Measurements from ENCODE around the gene ZBED3. TPM values are rescaled to one million over a fixed set of nuclear protein-coding genes. Genes with fewer than 3 reads are reported as not detected.

ZBED3 gene
- polyA plus RNA-seq, 3 donors: 1.2 to 2.9 (median 1.5) TPM

GRCh38 chr5:77024490-77024889, 62.6 kb downstream of the ZBED3 start:
- Histone ChIP-seq H2AFZ (ENCODE audit: insufficient read depth, low read depth, low read length, poor library complexity, severe bottlenecking) (no peak overlapping the region), H3K4me2 (replicated peaks; ENCODE audit: extremely low read depth, low read length, poor library complexity, severe bottlenecking) (no peak overlapping the region), H3K79me2 (ENCODE audit: insufficient read depth, low read length) (no peaks in the 10 kb centered on the region), H3K27me3 (ENCODE audit: control insufficient read depth in 2 of 2, insufficient read depth in 2 of 2, low read length in 2 of 2) (no peaks in the 10 kb centered on the region), H3K9me3 (replicated peaks in 1 of 2; ENCODE audit: control insufficient read depth in 1 of 2, insufficient read depth in 1 of 2, low read length in 2 of 2) (peaks cover 14 to 15% of the 10 kb centered on the region in 2 donors), H3K4me1 (ENCODE audit: control insufficient read depth in 1 of 2, insufficient read depth in 2 of 2, low read length in 2 of 2) (peaks cover 8 to 9% of the 10 kb centered on the region in 2 donors), H4K20me1 (ENCODE audit: insufficient read depth, low read length) (no peaks in the 10 kb centered on the region), H3K9ac (ENCODE audit: insufficient read depth, low read length, poor library complexity, severe bottlenecking) (no peak overlapping the region), H3K36me3 (replicated peaks in 1 of 2; ENCODE audit: control insufficient read depth in 1 of 2, insufficient read depth in 2 of 2, low read length in 2 of 2) (no peaks in the 10 kb centered on the region), H3K27ac (ENCODE audit: low read depth in 1 of 2, low read length in 2 of 2) (no peak overlapping the region), H3K4me3 (replicated peaks in 1 of 3; ENCODE audit: low read depth in 2 of 3, low read length in 3 of 3) (no peak overlapping the region)
- no CpG with 5 or more reads among the region's 1 CpG for WGBS (ENCODE audit: insufficient coverage)
- TF ChIP-seq, protein P1, sequence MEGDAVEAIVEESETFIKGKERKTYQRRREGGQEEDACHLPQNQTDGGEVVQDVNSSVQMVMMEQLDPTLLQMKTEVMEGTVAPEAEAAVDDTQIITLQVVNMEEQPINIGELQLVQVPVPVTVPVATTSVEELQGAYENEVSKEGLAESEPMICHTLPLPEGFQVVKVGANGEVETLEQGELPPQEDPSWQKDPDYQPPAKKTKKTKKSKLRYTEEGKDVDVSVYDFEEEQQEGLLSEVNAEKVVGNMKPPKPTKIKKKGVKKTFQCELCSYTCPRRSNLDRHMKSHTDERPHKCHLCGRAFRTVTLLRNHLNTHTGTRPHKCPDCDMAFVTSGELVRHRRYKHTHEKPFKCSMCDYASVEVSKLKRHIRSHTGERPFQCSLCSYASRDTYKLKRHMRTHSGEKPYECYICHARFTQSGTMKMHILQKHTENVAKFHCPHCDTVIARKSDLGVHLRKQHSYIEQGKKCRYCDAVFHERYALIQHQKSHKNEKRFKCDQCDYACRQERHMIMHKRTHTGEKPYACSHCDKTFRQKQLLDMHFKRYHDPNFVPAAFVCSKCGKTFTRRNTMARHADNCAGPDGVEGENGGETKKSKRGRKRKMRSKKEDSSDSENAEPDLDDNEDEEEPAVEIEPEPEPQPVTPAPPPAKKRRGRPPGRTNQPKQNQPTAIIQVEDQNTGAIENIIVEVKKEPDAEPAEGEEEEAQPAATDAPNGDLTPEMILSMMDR (IDR thresholded peaks at IDR 0.05): no peak
- peak; percentile 24 to 72 (median 29) for DNase-seq
- peaks cover 13 to 24% (median 16%) of the 10 kb centered on the region in 7 donors for H3K9me3 Mint-ChIP-seq
- intact Hi-C loops (cut with micrococcal nuclease): loop anchor here in 1 of 2 donors (10.0 kb wide), 1 partner anchor 160 kb away; no protein-coding TSS in a partner anchor
- H3K27me3 Mint-ChIP-seq (ENCODE audit: low read depth in 3 of 3): peaks cover 2 to 4% (median 3%) of the 10 kb centered on the region in 3 donors
- H3K36me3 Mint-ChIP-seq: peaks cover 0 to 6% of the 10 kb centered on the region in 2 donors
- no peak overlapping the region for H3K4me3 Mint-ChIP-seq
- H3K27ac Mint-ChIP-seq: peak overlapping the region in 1 of 7 donors; percentile 3
- H3K4me1 Mint-ChIP-seq: peaks cover 9% of the 10 kb centered on the region

GRCh38 chr5:77022511-77023417, 64.3 kb downstream of the ZBED3 start:
- Histone ChIP-seq H3K4me2 (replicated peaks; ENCODE audit: extremely low read depth, low read length, poor library complexity, severe bottlenecking) (no peak overlapping the region), H3K79me2 (ENCODE audit: insufficient read depth, low read length) (no peaks in the 10 kb centered on the region), H2AFZ (ENCODE audit: insufficient read depth, low read depth, low read length, poor library complexity, severe bottlenecking) (peak overlapping the region; percentile 24), H3K27me3 (ENCODE audit: control insufficient read depth in 2 of 2, insufficient read depth in 2 of 2, low read length in 2 of 2) (no peaks in the 10 kb centered on the region), H3K27ac (ENCODE audit: low read depth in 1 of 2, low read length in 2 of 2) (no peak overlapping the region), H3K9ac (ENCODE audit: insufficient read depth, low read length, poor library complexity, severe bottlenecking) (no peak overlapping the region), H3K4me1 (ENCODE audit: control insufficient read depth in 1 of 2, insufficient read depth in 2 of 2, low read length in 2 of 2) (peaks cover 8 to 9% of the 10 kb centered on the region in 2 donors), H4K20me1 (ENCODE audit: insufficient read depth, low read length) (no peaks in the 10 kb centered on the region), H3K4me3 (replicated peaks in 1 of 3; ENCODE audit: low read depth in 2 of 3, low read length in 3 of 3) (no peak overlapping the region), H3K9me3 (replicated peaks in 1 of 2; ENCODE audit: control insufficient read depth in 1 of 2, insufficient read depth in 1 of 2, low read length in 2 of 2) (no peaks in the 10 kb centered on the region), H3K36me3 (replicated peaks in 1 of 2; ENCODE audit: control insufficient read depth in 1 of 2, insufficient read depth in 2 of 2, low read length in 2 of 2) (no peaks in the 10 kb centered on the region)
- H3K4me1 Mint-ChIP-seq: peaks cover 9% of the 10 kb centered on the region
- no peaks in the 10 kb centered on the region for H3K36me3 Mint-ChIP-seq
- 100% methylated on average over 1 of the region's 7 CpGs for WGBS (ENCODE audit: insufficient coverage)
- H3K4me3 Mint-ChIP-seq: no peak overlapping the region
- intact Hi-C loops (cut with micrococcal nuclease): loop anchor here in 1 of 2 donors (10.0 kb wide), 1 partner anchor 158 kb away; no protein-coding TSS in a partner anchor
- no peak for DNase-seq
- peaks cover 2 to 4% (median 3%) of the 10 kb centered on the region in 3 donors for H3K27me3 Mint-ChIP-seq (ENCODE audit: low read depth in 3 of 3)
- no peak overlapping the region for H3K27ac Mint-ChIP-seq
- peaks cover 0 to 7% (median 2%) of the 10 kb centered on the region in 7 donors for H3K9me3 Mint-ChIP-seq
- TF ChIP-seq, protein P1 (IDR thresholded peaks at IDR 0.05): no peak

Small RNA genes lying within 50 kb of the gene (small RNA-seq; reads per million reads assigned to genes)
- 132 reads per million, percentile 97 among the genes with 10 or more reads in this experiment for gene SNORA47 (ENCODE audit: insufficient read length, low read depth)

Other genes starting within 250 kb of the ZBED3 start
- gene S100Z, start 237.3 kb downstream of the ZBED3 start, polyA plus RNA-seq: 10 to 100 TPM; 13.4 to 39.3 (median 21.2) TPM
- 1 to 10 TPM in 1 of 3 donors, not detected in 2; 2.2 TPM for gene CRHBP, start 134.2 kb downstream of the ZBED3 start, polyA plus RNA-seq
- gene AGGF1, start 56.9 kb downstream of the ZBED3 start, polyA plus RNA-seq: 10 to 100 TPM in 2 of 3 donors, 1 to 10 TPM in 1; 8.0 to 21.9 (median 13.0) TPM
- gene PDE8B, start 123.4 kb upstream of the ZBED3 start, polyA plus RNA-seq: under 1 TPM; 0.11 to 0.61 (median 0.29) TPM